MM.1S (cell line): ENCODE measurements around the gene ADK.

Experiments
- DNase-seq: peaks from one replicate; pipeline ENCODE4 v3.0.0-alpha.2; 2015
- H2AFZ ChIP-seq: fragments of 300-600 bp; sonication (generic); 2 replicates; pipeline ENCODE4 v1.6.0; 2016; ENCODE audit warnings: antibody characterized with exemption, low read length
- H3F3A ChIP-seq: fragments of 300-600 bp; sonication (generic); 2 replicates; pipeline ENCODE4 v1.6.1; 2016; ENCODE audit warnings: mild to moderate bottlenecking, antibody characterized with exemption, low read length, moderate library complexity, mixed read lengths; ENCODE audit not compliant: insufficient read depth
- H3K27ac ChIP-seq: fragments of 300-600 bp; sonication (generic); 2 replicates; pipeline ENCODE4 v1.5.1; 2016; ENCODE audit warnings: mild to moderate bottlenecking, low read length
- H3K27me3 ChIP-seq: fragments of 300-600 bp; sonication (generic); replicated peaks from 2 replicates; pipeline ENCODE4 v1.6.0; 2016; ENCODE audit warnings: low read length; ENCODE audit not compliant: insufficient read depth
- H3K36me3 ChIP-seq: fragments of 300-600 bp; sonication (generic); replicated peaks from 2 replicates; pipeline ENCODE4 v1.6.1; 2016; ENCODE audit warnings: mild to moderate bottlenecking, low read length, mixed read lengths; ENCODE audit not compliant: insufficient read depth
- H3K4me1 ChIP-seq: fragments of 300-600 bp; sonication (generic); 2 replicates; pipeline ENCODE4 v1.6.1; 2016; ENCODE audit warnings: low read length, mixed read lengths
- H3K4me2 ChIP-seq: fragments of 300-600 bp; sonication (generic); 2 replicates; pipeline ENCODE4 v1.6.0; 2016; ENCODE audit warnings: low read depth, low read length
- H3K4me3 ChIP-seq: fragments of 300-600 bp; sonication (generic); 2 replicates; pipeline ENCODE4 v1.5.1; 2016; ENCODE audit warnings: low read length, mixed read lengths
- H3K79me2 ChIP-seq: fragments of 300-600 bp; sonication (generic); 2 replicates; pipeline ENCODE4 v1.6.1; 2016; ENCODE audit warnings: mixed run types, low read length, mixed read lengths
- H3K9ac ChIP-seq: fragments of 300-600 bp; sonication (generic); 2 replicates; pipeline ENCODE4 v1.6.1; 2016; ENCODE audit warnings: low read length, mixed read lengths
- H3K9me2 ChIP-seq: fragments of 300-600 bp; sonication (generic); replicated peaks from 2 replicates; pipeline ENCODE4 v1.6.1; 2016; ENCODE audit warnings: mild to moderate bottlenecking, low read length, mixed read lengths; ENCODE audit not compliant: insufficient read depth
- H3K9me3 ChIP-seq: fragments of 300-600 bp; sonication (generic); replicated peaks from 2 replicates; pipeline ENCODE4 v1.6.1; 2016; ENCODE audit warnings: mild to moderate bottlenecking, low read length, mixed read lengths; ENCODE audit not compliant: insufficient read depth
- H4K20me1 ChIP-seq: fragments of 300-600 bp; sonication (generic); 2 replicates; pipeline ENCODE4 v1.6.1; 2016; ENCODE audit warnings: mild to moderate bottlenecking, low read length, moderate library complexity, mixed read lengths; ENCODE audit not compliant: insufficient read depth
- CTCF ChIP-seq: fragments of 300-600 bp; sonication (generic); IDR thresholded peaks from 2 replicates; pipeline ENCODE4 v1.5.1; 2016; ENCODE audit warnings: antibody characterized with exemption, low read length, mixed read lengths
- EZH2 ChIP-seq: fragments of 300-600 bp; sonication (generic); optimal IDR thresholded peaks from 2 replicates; pipeline ENCODE3; 2017; ENCODE audit warnings: low read depth, mild to moderate bottlenecking, antibody characterized with exemption, low read length, mixed read lengths
- EZH2phosphoT487 ChIP-seq: fragments of 300-600 bp; sonication (generic); IDR thresholded peaks from 2 replicates; pipeline ENCODE4 v1.6.1; 2018; ENCODE audit warnings: antibody characterized with exemption, low read length

Gene ADK

GRCh38 chr10:74156919-74157289 is 5.9 kb downstream of the ADK start:
- no peaks in the 10 kb centered on the region for H4K20me1 ChIP-seq
- peaks cover 17% of the 10 kb centered on the region for H3F3A ChIP-seq
- TF ChIP-seq EZH2phosphoT487 = no peak
- TF ChIP-seq CTCF = no peak
- TF ChIP-seq EZH2 = no peak
- no peaks in the 10 kb centered on the region for H3K9me2 ChIP-seq
- H3K36me3 ChIP-seq = no peaks in the 10 kb centered on the region
- no peak overlapping the region for H3K4me3 ChIP-seq
- H3K79me2 ChIP-seq = peaks cover 91% of the 10 kb centered on the region
- peak overlapping the region; percentile 40 for H3K4me2 ChIP-seq
- peaks cover 35% of the 10 kb centered on the region for H3K4me1 ChIP-seq
- H3K27ac ChIP-seq = peak overlapping the region; percentile 58; the same call in 1 of the 2 replicates
- DNase-seq = peak; percentile 81
- no peaks in the 10 kb centered on the region for H3K9me3 ChIP-seq
- H3K9ac ChIP-seq = no peak overlapping the region; the same call in 1 of the 2 replicates
- H2AFZ ChIP-seq = no peak overlapping the region
- H3K27me3 ChIP-seq = no peaks in the 10 kb centered on the region

GRCh38 chr10:74160013-74160412 is 9.0 kb downstream of the ADK start:
- Histone ChIP-seq H3K27me3 (no peaks in the 10 kb centered on the region), H3K9me2 (no peaks in the 10 kb centered on the region), H3K9me3 (no peaks in the 10 kb centered on the region), H3K4me2 (no peak overlapping the region), H3K9ac (no peak overlapping the region), H3F3A (peaks cover 33% of the 10 kb centered on the region), H3K79me2 (peaks cover 81% of the 10 kb centered on the region), H3K27ac (no peak overlapping the region), H3K4me3 (no peak overlapping the region), H3K4me1 (peaks cover 48% of the 10 kb centered on the region), H2AFZ (no peak overlapping the region), H3K36me3 (no peaks in the 10 kb centered on the region), H4K20me1 (no peaks in the 10 kb centered on the region)
- no peak for TF ChIP-seq EZH2phosphoT487
- TF ChIP-seq EZH2 = no peak
- TF ChIP-seq CTCF = no peak
- DNase-seq = no peak

- Histone ChIP-seq H3K9me2 (no peaks in the 10 kb centered on the region), H3K27ac (peak overlapping the region; percentile 53; the same call in 1 of the 2 replicates), H3K4me1 (peaks cover 55% of the 10 kb centered on the region), H3K4me3 (peak overlapping the region; percentile 16; the same call in 1 of the 2 replicates), H2AFZ (no peak overlapping the region), H3K27me3 (no peaks in the 10 kb centered on the region), H3K9ac (peak overlapping the region; percentile 29; the same call in 1 of the 2 replicates), H3K36me3 (no peaks in the 10 kb centered on the region), H3K9me3 (no peaks in the 10 kb centered on the region), H3K79me2 (peaks cover 76% of the 10 kb centered on the region), H3K4me2 (peak overlapping the region; percentile 76), H4K20me1 (no peaks in the 10 kb centered on the region), H3F3A (peaks cover 32% of the 10 kb centered on the region)
- TF ChIP-seq EZH2phosphoT487 (no peak), EZH2 (no peak), CTCF (no peak)
- DNase-seq = peak; percentile 10
These were observed 12.5 kb downstream of the ADK start for GRCh38 chr10:74163319-74164068.
